ENCODE results near the gene CEP170. TPM values are rescaled to one million over a fixed set of nuclear protein-coding genes. Genes with fewer than 3 reads are reported as not detected.

Gene CEP170
- total RNA-seq, 1 experiment from 2014 or later = 94.7 TPM

GRCh38 chr1:243268751-243269460 is 13.8 kb upstream of the CEP170 start:
- DNase-seq (ENCODE audit: low spot score) (no peak), ATAC-seq (peak; percentile 90)
- Mint-ChIP-seq H3K4me1 (peaks cover 19% of the 10 kb centered on the region), H3K27ac (no peak overlapping the region), H3K36me3 (no peaks in the 10 kb centered on the region), H3K9me3 (no peaks in the 10 kb centered on the region), H3K27me3 (ENCODE audit: low read depth) (no peaks in the 10 kb centered on the region), H3K4me3 (no peak overlapping the region)
- CTCF ChIA-PET = interaction anchor here (1.0 kb wide), 1 partner anchor 75 kb away, joined by 3 read pairs; no protein-coding TSS in a partner anchor
- TF ChIP-seq ZBTB21 (CRISPR knock-in tag; IDR thresholded peaks at IDR 0.05; ENCODE audit: borderline replicate concordance) (no peak), SMAD4 (CRISPR knock-in tag; IDR thresholded peaks at IDR 0.05) (no peak), MAX (CRISPR knock-in tag; IDR thresholded peaks at IDR 0.05) (no peak), JUN (CRISPR knock-in tag; IDR thresholded peaks at IDR 0.05) (no peak), TEAD4 (CRISPR knock-in tag; IDR thresholded peaks at IDR 0.05) (no peak), E2F1 (CRISPR knock-in tag; IDR thresholded peaks at IDR 0.05) (no peak), ATF6 (CRISPR knock-in tag; IDR thresholded peaks at IDR 0.05) (no peak)
- POLR2A ChIA-PET = no interaction called here

- Mint-ChIP-seq H3K4me3 (no peak overlapping the region), H3K27me3 (ENCODE audit: low read depth) (no peaks in the 10 kb centered on the region), H3K9me3 (no peaks in the 10 kb centered on the region), H3K27ac (no peak overlapping the region), H3K4me1 (peaks cover 19% of the 10 kb centered on the region), H3K36me3 (no peaks in the 10 kb centered on the region)
- no peak for ATAC-seq
- ChIA-PET CTCF (no interaction called here), POLR2A (no interaction called here)
- TF ChIP-seq NR3C1 (CRISPR knock-in tag; conservative IDR thresholded peaks at IDR 0.05; ENCODE audit: low read depth) (no peak), ESRRA (CRISPR knock-in tag; IDR thresholded peaks at IDR 0.05; ENCODE audit: borderline replicate concordance) (no peak), CBFB (CRISPR knock-in tag; IDR thresholded peaks at IDR 0.05; ENCODE audit: low read depth) (no peak), IRF1 (CRISPR knock-in tag; IDR thresholded peaks at IDR 0.05) (no peak), E2F1 (CRISPR knock-in tag; IDR thresholded peaks at IDR 0.05) (no peak), FOXP1 (CRISPR knock-in tag; IDR thresholded peaks at IDR 0.05; ENCODE audit: borderline replicate concordance) (no peak)
- no peak for DNase-seq (ENCODE audit: low spot score)
Measured at GRCh38 chr1:243267914-243268653, 13.0 kb upstream of the CEP170 start.

GRCh38 chr1:243267471-243267880 is 12.4 kb upstream of the CEP170 start:
- no peak for ATAC-seq
- Mint-ChIP-seq H3K36me3 (no peaks in the 10 kb centered on the region), H3K9me3 (no peaks in the 10 kb centered on the region), H3K27ac (no peak overlapping the region), H3K4me3 (no peak overlapping the region), H3K27me3 (ENCODE audit: low read depth) (no peaks in the 10 kb centered on the region), H3K4me1 (peaks cover 19% of the 10 kb centered on the region)
- DNase-seq (ENCODE audit: low spot score) = no peak
- TF ChIP-seq ZNF121 (CRISPR knock-in tag; IDR thresholded peaks at IDR 0.05) = no peak
- no peak for TF ChIP-seq ELF4 (CRISPR knock-in tag; IDR thresholded peaks at IDR 0.05; ENCODE audit: low read depth)
- no peak for TF ChIP-seq GRHL2 (CRISPR knock-in tag; IDR thresholded peaks at IDR 0.05; ENCODE audit: insufficient replicate concordance, severe bottlenecking)
- no peak for TF ChIP-seq ZNF138 (CRISPR knock-in tag; conservative IDR thresholded peaks at IDR 0.05)
- ChIA-PET CTCF (no interaction called here), POLR2A (no interaction called here)

All from WTC11 (cell line).